H7 (cell line): ENCODE data around the gene EHD1. TPM values are rescaled to one million over a fixed set of nuclear protein-coding genes. Genes with fewer than 3 reads are reported as not detected.

Experiments used
- DNase-seq: peaks from one replicate; pipeline ENCODE4 v3.0.0; 2012
- H3K27me3 ChIP-seq: 2 replicates; pipeline ENCODE4 v1.6.0; 2011; ENCODE audit warnings: mild to moderate bottlenecking, low read length; ENCODE audit not compliant: control insufficient read depth, insufficient read depth
- H3K36me3 ChIP-seq: replicated peaks from 2 replicates; pipeline ENCODE4 v1.5.1; 2011; ENCODE audit warnings: low read length; ENCODE audit not compliant: control insufficient read depth, insufficient read depth
- H3K4me3 ChIP-seq: 2 replicates; pipeline ENCODE4 v1.5.1; 2011; ENCODE audit warnings: low read depth, mild to moderate bottlenecking, control low read depth, low read length, moderate library complexity; ENCODE audit not compliant: insufficient read depth
- total RNA-seq: library from RNA; depleted of rRNA; stranded (reverse); fragments of >200 nt; shearing (Covaris generic); gene quantifications from 2 replicates; pipeline ENCODE4 v1.2.3, GENCODE V29; 2014

EHD1 gene
- total RNA-seq, 1 experiment from 2014 or later = 30.2 TPM

DNA sequence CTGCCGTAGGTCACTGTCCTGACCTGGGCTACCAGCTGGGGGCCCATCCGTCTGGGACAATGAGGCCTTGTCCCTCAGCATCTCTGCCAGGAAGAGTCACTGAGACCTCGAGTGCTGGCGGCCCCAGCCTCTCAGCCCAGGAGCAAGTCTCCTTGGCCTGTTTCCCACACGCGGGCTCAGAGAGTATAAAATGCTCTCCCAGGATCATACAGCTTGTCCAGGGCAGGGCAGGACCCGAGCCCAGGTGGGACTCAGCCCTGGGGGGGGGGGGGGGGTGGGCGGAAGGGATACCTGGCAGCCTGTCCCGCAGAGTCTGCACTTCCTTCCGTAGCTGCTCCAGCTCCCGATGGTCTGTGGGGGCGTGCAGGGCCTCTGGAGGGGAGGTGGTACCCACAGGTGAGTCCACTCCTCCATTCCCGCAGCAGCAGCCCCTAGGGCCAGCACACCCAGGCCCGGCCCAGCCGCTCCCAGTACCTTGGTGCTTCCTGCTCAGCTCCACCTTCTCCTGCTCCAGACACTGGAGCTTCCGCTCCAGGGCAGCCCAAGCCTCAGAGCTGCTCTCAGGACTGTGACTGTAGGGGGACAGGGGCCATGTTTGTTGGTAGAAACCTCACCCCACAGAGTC is 41.9 kb downstream of the EHD1 start:
- peaks cover 5% of the 10 kb centered on the region for H3K36me3 ChIP-seq
- H3K4me3 ChIP-seq = no peak overlapping the region
- DNase-seq = no peak
- H3K27me3 ChIP-seq = no peaks in the 10 kb centered on the region

DNA sequence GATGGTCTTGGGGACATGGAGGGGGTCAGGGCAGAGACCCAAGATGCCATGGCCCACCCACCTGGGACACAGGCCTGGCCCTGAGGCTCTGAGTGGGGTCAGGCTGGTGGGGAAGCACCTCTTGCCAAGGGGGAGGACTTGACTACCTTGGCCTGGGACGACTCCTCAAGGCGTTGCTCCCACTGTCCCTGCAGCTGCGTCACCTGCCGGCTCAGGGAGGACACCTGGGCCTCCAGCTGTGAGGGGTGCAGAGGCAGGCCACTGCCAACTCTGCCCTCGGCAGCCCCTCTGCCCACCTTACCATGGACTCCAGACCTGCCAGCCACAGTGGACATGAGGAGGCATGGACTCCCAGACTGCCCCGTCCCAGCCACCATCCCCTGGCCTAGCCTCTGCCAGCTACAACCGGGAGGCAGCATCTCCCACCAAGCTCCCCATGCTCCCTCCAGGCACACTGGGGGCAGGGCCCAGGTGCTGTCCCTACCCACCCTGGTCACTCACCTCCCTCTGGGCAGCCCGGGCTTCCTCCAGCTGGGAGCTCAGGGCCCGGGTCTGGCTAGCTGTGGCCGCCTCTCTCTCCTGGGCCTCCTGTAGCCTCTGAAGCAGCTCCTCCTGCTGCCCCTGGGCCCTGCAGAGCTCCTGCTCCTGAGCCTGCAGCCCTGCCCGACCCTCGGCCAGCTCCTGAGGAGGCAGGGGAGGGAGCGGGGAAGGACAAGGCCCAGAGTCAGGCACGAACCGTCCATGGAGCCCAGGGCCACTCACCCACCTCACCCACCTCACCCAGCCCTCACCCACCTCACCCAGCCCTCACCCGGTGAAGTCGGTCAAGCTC is 42.6 kb downstream of the EHD1 start:
- H3K36me3 ChIP-seq = peaks cover 6% of the 10 kb centered on the region
- H3K4me3 ChIP-seq = no peak overlapping the region
- DNase-seq = no peak
- no peaks in the 10 kb centered on the region for H3K27me3 ChIP-seq

DNA sequence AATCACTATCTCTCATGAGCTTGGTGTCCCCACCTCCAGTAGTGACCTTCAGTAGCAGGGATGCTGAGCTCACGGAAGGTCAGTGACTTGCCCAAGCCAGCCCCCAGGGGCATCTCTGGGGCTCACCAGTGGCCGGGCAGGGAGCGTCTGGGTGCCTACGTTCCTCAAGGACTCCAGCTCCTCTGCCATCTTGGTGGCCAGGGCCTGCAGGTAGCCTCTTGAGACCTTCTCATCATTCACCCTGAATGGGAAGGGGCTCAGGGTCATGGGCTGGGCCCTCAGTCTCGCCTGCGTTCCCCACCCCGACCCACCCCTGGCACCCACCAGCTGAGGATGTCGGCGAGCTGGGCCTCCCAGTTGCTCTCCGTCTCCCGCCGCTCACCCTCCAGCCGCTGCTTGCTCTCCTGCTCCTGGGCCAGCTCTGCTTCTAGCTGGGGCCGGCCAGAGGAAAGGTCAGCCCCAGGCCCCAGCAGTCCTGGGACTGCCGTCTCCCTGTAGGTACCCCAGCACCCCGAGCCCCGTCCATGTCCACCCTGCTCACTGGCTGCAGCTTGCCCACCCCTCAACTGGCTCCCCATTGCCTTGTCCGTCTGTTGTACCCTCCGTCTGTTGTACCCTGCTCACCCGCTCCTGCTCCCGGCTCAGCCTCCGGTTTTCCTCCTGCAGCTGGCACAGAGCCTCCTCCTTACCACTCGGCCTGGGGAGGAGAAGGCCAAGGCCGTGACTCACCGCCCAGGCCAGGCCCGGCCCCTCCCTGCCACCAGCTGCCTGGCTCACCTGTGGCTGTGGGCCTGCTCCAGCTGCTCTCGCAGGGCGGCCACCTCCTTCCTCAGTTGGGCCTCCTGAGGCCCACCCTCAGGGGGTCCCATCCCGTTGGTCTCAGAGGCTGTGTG is 43.5 kb downstream of the EHD1 start:
- Histone ChIP-seq H3K27me3 (no peaks in the 10 kb centered on the region), H3K36me3 (peaks cover 6% of the 10 kb centered on the region), H3K4me3 (no peak overlapping the region)
- DNase-seq = no peak

GRCh38 chr11:64834031-64834722 is 44.2 kb downstream of the EHD1 start:
- peaks cover 4% of the 10 kb centered on the region for H3K36me3 ChIP-seq
- H3K4me3 ChIP-seq = no peak overlapping the region
- no peaks in the 10 kb centered on the region for H3K27me3 ChIP-seq
- no peak for DNase-seq

DNA sequence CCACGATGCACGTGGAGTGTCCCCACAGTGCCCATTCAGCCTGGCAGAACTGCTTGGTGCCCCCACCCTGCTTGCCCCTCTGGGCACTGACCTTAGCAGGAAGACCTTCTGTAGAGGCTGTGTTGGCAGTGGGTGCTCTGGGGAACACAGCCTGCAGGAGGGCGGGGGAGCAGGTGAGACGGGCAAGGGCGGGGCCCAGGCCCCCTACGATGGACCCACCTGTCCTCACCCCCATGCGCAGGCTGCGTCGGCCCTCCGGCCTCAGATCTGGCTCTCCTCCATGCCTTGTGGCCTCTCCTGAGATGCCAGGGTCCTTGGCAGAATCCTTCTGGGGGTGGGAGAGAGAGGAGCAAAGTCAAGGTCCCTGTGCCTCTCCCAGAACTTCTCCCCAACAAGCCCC is 44.9 kb downstream of the EHD1 start:
- DNase-seq = no peak
- Histone ChIP-seq H3K36me3 (peaks cover 4% of the 10 kb centered on the region), H3K4me3 (no peak overlapping the region), H3K27me3 (no peaks in the 10 kb centered on the region)

- DNase-seq = no peak
- Histone ChIP-seq H3K36me3 (peaks cover 4% of the 10 kb centered on the region), H3K27me3 (no peaks in the 10 kb centered on the region), H3K4me3 (no peak overlapping the region)
Measured at GRCh38 chr11:64833198-64833502, 45.3 kb downstream of the EHD1 start.

DNA sequence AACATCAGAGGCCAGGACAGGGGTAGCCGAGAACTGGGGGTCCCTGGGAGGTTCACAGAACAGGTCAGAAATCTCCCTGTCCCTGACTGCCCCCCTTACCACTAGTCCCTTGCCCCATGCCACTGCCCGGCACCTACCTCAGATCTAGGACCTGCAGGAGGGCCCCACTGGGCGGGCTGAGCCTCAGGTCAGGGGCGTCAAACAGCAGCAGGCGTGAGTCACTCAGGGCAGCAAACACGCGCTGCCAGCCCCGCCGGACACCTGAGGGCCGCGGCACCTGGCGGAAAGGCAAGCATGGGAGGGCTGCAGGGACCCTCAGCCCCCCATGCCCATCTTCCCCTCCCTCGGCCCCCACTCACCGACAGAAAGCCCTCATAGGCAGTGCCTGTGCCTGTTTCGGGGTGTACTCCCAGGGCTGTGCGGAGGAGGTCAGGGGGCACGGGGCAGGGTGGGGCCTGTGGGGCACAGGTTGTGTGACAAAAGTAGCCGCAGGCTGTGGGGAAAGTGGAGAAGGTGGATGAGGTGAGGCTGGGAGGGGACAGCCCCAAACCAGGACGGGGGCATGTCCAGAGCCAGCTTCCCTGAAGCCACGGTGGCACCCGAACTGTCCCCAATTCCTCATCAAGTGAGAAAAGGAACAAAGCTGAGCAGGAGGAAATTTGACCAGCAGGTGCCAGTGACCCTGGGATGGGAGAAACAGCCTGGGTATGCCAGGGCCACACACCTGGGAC is 45.8 kb downstream of the EHD1 start:
- Histone ChIP-seq H3K27me3 (no peaks in the 10 kb centered on the region), H3K4me3 (no peak overlapping the region), H3K36me3 (peaks cover 4% of the 10 kb centered on the region)
- no peak for DNase-seq

DNA sequence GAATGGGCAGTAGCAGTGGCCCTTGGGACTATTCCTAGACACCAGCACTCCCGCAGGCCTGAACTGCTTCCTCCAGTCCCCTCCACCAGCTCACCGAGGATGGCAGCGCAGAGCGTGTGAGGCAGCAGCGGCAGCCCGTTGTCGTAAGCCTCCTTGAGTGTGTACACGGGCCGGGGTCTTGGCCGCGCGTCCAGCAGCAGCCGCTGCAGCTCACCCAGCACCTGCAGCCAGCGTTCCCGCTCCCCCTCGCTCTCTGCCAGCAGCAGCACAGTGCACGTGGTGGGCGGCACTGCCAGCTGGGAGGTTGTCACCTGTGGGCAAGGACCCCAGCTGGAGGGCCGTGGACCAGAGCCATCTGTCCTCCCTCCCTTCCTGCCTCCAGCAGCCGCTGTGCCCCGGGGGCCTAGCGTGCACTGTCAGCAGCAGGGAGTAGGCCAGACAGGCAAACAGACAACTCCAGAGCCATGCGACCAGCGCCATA is 47.0 kb downstream of the EHD1 start:
- no peaks in the 10 kb centered on the region for H3K27me3 ChIP-seq
- DNase-seq = no peak
- H3K36me3 ChIP-seq = peaks cover 4% of the 10 kb centered on the region
- no peak overlapping the region for H3K4me3 ChIP-seq

- no peak for DNase-seq
- Histone ChIP-seq H3K4me3 (no peak overlapping the region), H3K27me3 (no peaks in the 10 kb centered on the region), H3K36me3 (peaks cover 5% of the 10 kb centered on the region)
Measured at GRCh38 chr11:64829536-64830251, 48.7 kb downstream of the EHD1 start.

- H3K4me3 ChIP-seq = no peak overlapping the region
- H3K27me3 ChIP-seq = no peaks in the 10 kb centered on the region
- no peak for DNase-seq
- peaks cover 2% of the 10 kb centered on the region for H3K36me3 ChIP-seq
Measured at GRCh38 chr11:64827451-64827839, 51.0 kb downstream of the EHD1 start.

- peak; percentile 79 for DNase-seq
- Histone ChIP-seq H3K36me3 (peaks cover 2% of the 10 kb centered on the region), H3K27me3 (no peaks in the 10 kb centered on the region), H3K4me3 (no peak overlapping the region)
Measured at GRCh38 chr11:64826578-64827450, 51.6 kb downstream of the EHD1 start.

GRCh38 chr11:64826062-64826461 is 52.4 kb downstream of the EHD1 start:
- DNase-seq = no peak
- H3K4me3 ChIP-seq = no peak overlapping the region
- no peaks in the 10 kb centered on the region for H3K27me3 ChIP-seq
- H3K36me3 ChIP-seq = peaks cover 1% of the 10 kb centered on the region; the same call in 1 of the 2 replicates
